ENCODE data around the gene CEP57. TPM values are rescaled to one million over a fixed set of nuclear protein-coding genes. Genes with fewer than 3 reads are reported as not detected.

Gene CEP57
- polyA plus RNA-seq, 3 donors: 13.1 to 24.9 (median 14.9) TPM

DNA sequence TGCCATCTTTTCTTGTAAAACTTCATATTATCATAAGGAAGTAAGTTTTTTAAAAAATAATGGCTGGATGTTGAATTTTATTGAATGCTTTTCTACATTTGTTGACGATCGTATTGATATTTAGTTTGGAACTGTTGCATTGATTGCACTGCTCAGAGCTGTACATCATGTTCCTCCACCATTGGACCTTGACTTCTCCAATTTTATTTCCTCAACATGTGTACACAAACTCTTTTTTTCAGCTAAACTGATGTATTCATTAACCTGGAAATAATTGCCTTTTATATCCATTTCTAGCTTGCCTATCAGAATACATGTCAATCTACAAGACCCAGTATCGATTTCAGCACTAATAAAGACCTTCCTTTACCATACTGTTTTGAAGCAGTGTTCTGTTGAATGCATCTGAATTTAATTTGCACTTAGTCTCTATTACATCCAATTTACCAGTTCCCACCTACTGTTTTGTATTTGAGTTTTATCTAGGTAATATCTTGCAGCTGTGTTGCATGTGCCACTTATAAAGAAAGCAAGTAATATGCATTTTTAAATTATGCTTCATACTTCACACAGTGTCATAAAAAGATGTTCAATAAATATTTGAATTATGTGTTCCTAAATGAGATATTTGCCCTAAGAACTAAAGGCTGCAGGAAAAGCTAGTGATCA lies 5.5 kb downstream of the CEP57 start:
- H3K9ac ChIP-seq (ENCODE audit: insufficient read depth, low read length, poor library complexity, severe bottlenecking): no peak overlapping the region
- no peak overlapping the region for H3K27ac Mint-ChIP-seq
- H3K4me1 ChIP-seq (ENCODE audit: control insufficient read depth in 1 of 2, insufficient read depth in 2 of 2, low read length in 2 of 2): peaks cover 9 to 16% of the 10 kb centered on the region in 2 donors
- H3K27me3 ChIP-seq (ENCODE audit: control insufficient read depth in 2 of 2, insufficient read depth in 2 of 2, low read length in 2 of 2): no peaks in the 10 kb centered on the region
- H3K4me1 Mint-ChIP-seq: peaks cover 20% of the 10 kb centered on the region
- H3K4me2 ChIP-seq (replicated peaks; ENCODE audit: extremely low read depth, low read length, poor library complexity, severe bottlenecking): no peak overlapping the region
- H3K4me3 ChIP-seq (replicated peaks in 1 of 3; ENCODE audit: low read depth in 2 of 3, low read length in 3 of 3): no peak overlapping the region
- TF ChIP-seq, protein P1, sequence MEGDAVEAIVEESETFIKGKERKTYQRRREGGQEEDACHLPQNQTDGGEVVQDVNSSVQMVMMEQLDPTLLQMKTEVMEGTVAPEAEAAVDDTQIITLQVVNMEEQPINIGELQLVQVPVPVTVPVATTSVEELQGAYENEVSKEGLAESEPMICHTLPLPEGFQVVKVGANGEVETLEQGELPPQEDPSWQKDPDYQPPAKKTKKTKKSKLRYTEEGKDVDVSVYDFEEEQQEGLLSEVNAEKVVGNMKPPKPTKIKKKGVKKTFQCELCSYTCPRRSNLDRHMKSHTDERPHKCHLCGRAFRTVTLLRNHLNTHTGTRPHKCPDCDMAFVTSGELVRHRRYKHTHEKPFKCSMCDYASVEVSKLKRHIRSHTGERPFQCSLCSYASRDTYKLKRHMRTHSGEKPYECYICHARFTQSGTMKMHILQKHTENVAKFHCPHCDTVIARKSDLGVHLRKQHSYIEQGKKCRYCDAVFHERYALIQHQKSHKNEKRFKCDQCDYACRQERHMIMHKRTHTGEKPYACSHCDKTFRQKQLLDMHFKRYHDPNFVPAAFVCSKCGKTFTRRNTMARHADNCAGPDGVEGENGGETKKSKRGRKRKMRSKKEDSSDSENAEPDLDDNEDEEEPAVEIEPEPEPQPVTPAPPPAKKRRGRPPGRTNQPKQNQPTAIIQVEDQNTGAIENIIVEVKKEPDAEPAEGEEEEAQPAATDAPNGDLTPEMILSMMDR (IDR thresholded peaks at IDR 0.05): no peak
- no peak overlapping the region for H3K27ac ChIP-seq (ENCODE audit: low read depth in 1 of 2, low read length in 2 of 2)
- H3K27me3 Mint-ChIP-seq (ENCODE audit: low read depth in 3 of 3): no peaks in the 10 kb centered on the region
- peaks cover 88% of the 10 kb centered on the region for H3K79me2 ChIP-seq (ENCODE audit: insufficient read depth, low read length)
- peaks cover 0 to 1% (median 0%) of the 10 kb centered on the region in 7 donors for H3K9me3 Mint-ChIP-seq
- peaks cover 18 to 19% of the 10 kb centered on the region in 2 donors for H3K36me3 Mint-ChIP-seq
- no peaks in the 10 kb centered on the region for H3K9me3 ChIP-seq (replicated peaks in 1 of 2; ENCODE audit: control insufficient read depth in 1 of 2, insufficient read depth in 1 of 2, low read length in 2 of 2)
- no peak for DNase-seq
- no peak overlapping the region for H2AFZ ChIP-seq (ENCODE audit: insufficient read depth, low read depth, low read length, poor library complexity, severe bottlenecking)
- H3K4me3 Mint-ChIP-seq: no peak overlapping the region
- intact Hi-C loops (cut with micrococcal nuclease): no loop called here
- 100% methylated on average over 2 of the region's 3 CpGs for WGBS (ENCODE audit: insufficient coverage)
- peaks cover 11 to 17% of the 10 kb centered on the region in 2 donors for H3K36me3 ChIP-seq (replicated peaks in 1 of 2; ENCODE audit: control insufficient read depth in 1 of 2, insufficient read depth in 2 of 2, low read length in 2 of 2)
- no peaks in the 10 kb centered on the region for H4K20me1 ChIP-seq (ENCODE audit: insufficient read depth, low read length)

DNA sequence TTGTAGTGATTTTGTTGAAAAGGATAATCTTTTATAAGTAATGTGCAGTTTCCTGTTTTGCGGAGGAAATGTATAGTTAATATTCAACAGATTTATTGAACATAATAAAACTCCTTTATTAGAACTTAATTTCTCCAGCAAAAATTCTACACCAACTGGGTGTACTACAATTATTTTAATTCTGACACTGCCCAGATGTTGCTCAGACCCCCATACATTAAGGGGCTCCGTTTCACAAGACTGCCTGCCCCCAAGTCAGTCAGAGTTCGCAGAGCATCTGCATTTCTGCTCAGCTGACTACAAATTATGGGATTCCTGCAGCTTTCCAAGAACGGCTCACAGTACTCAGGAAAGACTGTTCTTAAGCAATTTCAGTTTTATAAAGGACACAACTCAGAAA lies 6.2 kb downstream of the CEP57 start:
- WGBS (ENCODE audit: insufficient coverage): 93% methylated on average over 3 of the region's 4 CpGs
- Histone ChIP-seq H3K4me2 (replicated peaks; ENCODE audit: extremely low read depth, low read length, poor library complexity, severe bottlenecking) (no peak overlapping the region), H3K4me3 (replicated peaks in 1 of 3; ENCODE audit: low read depth in 2 of 3, low read length in 3 of 3) (no peak overlapping the region), H3K27me3 (ENCODE audit: control insufficient read depth in 2 of 2, insufficient read depth in 2 of 2, low read length in 2 of 2) (no peaks in the 10 kb centered on the region), H3K9me3 (replicated peaks in 1 of 2; ENCODE audit: control insufficient read depth in 1 of 2, insufficient read depth in 1 of 2, low read length in 2 of 2) (no peaks in the 10 kb centered on the region), H3K27ac (ENCODE audit: low read depth in 1 of 2, low read length in 2 of 2) (no peak overlapping the region), H3K9ac (ENCODE audit: insufficient read depth, low read length, poor library complexity, severe bottlenecking) (no peak overlapping the region), H3K79me2 (ENCODE audit: insufficient read depth, low read length) (peaks cover 80% of the 10 kb centered on the region), H2AFZ (ENCODE audit: insufficient read depth, low read depth, low read length, poor library complexity, severe bottlenecking) (no peak overlapping the region), H3K36me3 (replicated peaks in 1 of 2; ENCODE audit: control insufficient read depth in 1 of 2, insufficient read depth in 2 of 2, low read length in 2 of 2) (peaks cover 15 to 25% of the 10 kb centered on the region in 2 donors), H4K20me1 (ENCODE audit: insufficient read depth, low read length) (no peaks in the 10 kb centered on the region), H3K4me1 (ENCODE audit: control insufficient read depth in 1 of 2, insufficient read depth in 2 of 2, low read length in 2 of 2) (peaks cover 4 to 8% of the 10 kb centered on the region in 2 donors)
- TF ChIP-seq, protein P1 (IDR thresholded peaks at IDR 0.05): no peak
- no peak overlapping the region for H3K4me3 Mint-ChIP-seq
- H3K27me3 Mint-ChIP-seq (ENCODE audit: low read depth in 3 of 3): no peaks in the 10 kb centered on the region
- H3K36me3 Mint-ChIP-seq: peaks cover 24 to 25% of the 10 kb centered on the region in 2 donors
- H3K27ac Mint-ChIP-seq: no peak overlapping the region
- no peak for DNase-seq
- H3K4me1 Mint-ChIP-seq: peaks cover 18% of the 10 kb centered on the region
- no peaks in the 10 kb centered on the region for H3K9me3 Mint-ChIP-seq
- intact Hi-C loops (cut with micrococcal nuclease): no loop called here

Measured in CD14-positive monocyte (primary cell).